ENCODE measurements around the gene ELL2. TPM values are rescaled to one million over a fixed set of nuclear protein-coding genes. Genes with fewer than 3 reads are reported as not detected.

The ELL2 gene
- total and polyA plus RNA-seq, 10 donors = 4.3 to 109 (median 66.8) TPM

- peaks cover 0 to 23% (median 0%) of the 10 kb centered on the region in 6 donors for H3K36me3 ChIP-seq
- H3K27me3 ChIP-seq (replicated peaks in 1 of 7) = no peaks in the 10 kb centered on the region
- H3K4me1 ChIP-seq = peaks cover 0 to 8% (median 0%) of the 10 kb centered on the region in 6 donors
- intact Hi-C loops (cut with DNase I; ENCODE audit: low total_unique reads) = no loop called here
- H3K4me3 ChIP-seq = no peak overlapping the region
- 91 to 95% (median 93%) methylated on average over 5 of the region's 5 CpGs for WGBS, 5 donors
- no peak overlapping the region for H3K27ac ChIP-seq
- DNase-seq = no peak
- TF ChIP-seq POLR2AphosphoS5 (IDR thresholded peaks at IDR 0.05) (no peak), POLR2A (IDR thresholded peaks at IDR 0.05) (no peak)
- TF ChIP-seq, protein P1, sequence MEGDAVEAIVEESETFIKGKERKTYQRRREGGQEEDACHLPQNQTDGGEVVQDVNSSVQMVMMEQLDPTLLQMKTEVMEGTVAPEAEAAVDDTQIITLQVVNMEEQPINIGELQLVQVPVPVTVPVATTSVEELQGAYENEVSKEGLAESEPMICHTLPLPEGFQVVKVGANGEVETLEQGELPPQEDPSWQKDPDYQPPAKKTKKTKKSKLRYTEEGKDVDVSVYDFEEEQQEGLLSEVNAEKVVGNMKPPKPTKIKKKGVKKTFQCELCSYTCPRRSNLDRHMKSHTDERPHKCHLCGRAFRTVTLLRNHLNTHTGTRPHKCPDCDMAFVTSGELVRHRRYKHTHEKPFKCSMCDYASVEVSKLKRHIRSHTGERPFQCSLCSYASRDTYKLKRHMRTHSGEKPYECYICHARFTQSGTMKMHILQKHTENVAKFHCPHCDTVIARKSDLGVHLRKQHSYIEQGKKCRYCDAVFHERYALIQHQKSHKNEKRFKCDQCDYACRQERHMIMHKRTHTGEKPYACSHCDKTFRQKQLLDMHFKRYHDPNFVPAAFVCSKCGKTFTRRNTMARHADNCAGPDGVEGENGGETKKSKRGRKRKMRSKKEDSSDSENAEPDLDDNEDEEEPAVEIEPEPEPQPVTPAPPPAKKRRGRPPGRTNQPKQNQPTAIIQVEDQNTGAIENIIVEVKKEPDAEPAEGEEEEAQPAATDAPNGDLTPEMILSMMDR (IDR thresholded peaks at IDR 0.05 in 8 of 11, conservative IDR thresholded peaks at IDR 0.05 in 3 of 11) = no peak
- H3K9me3 ChIP-seq = no peaks in the 10 kb centered on the region
Observed at GRCh38 chr5:95936812-95937397, 24.7 kb downstream of the ELL2 start.

GRCh38 chr5:95935553-95936100 lies 26.0 kb downstream of the ELL2 start:
- intact Hi-C loops (cut with DNase I; ENCODE audit: low total_unique reads) = no loop called here
- Histone ChIP-seq H3K27me3 (replicated peaks in 1 of 7) (no peaks in the 10 kb centered on the region), H3K4me1 (no peaks in the 10 kb centered on the region), H3K36me3 (peaks cover 0 to 23% (median 0%) of the 10 kb centered on the region in 6 donors), H3K27ac (no peak overlapping the region), H3K9me3 (no peaks in the 10 kb centered on the region), H3K4me3 (no peak overlapping the region)
- 93 to 98% (median 95%) methylated on average over 2 of the region's 2 CpGs for WGBS, 5 donors
- TF ChIP-seq POLR2A (IDR thresholded peaks at IDR 0.05) (no peak), POLR2AphosphoS5 (IDR thresholded peaks at IDR 0.05) (no peak)
- TF ChIP-seq, protein P1 (IDR thresholded peaks at IDR 0.05 in 8 of 11, conservative IDR thresholded peaks at IDR 0.05 in 3 of 11) = no peak
- DNase-seq = no peak

DNA sequence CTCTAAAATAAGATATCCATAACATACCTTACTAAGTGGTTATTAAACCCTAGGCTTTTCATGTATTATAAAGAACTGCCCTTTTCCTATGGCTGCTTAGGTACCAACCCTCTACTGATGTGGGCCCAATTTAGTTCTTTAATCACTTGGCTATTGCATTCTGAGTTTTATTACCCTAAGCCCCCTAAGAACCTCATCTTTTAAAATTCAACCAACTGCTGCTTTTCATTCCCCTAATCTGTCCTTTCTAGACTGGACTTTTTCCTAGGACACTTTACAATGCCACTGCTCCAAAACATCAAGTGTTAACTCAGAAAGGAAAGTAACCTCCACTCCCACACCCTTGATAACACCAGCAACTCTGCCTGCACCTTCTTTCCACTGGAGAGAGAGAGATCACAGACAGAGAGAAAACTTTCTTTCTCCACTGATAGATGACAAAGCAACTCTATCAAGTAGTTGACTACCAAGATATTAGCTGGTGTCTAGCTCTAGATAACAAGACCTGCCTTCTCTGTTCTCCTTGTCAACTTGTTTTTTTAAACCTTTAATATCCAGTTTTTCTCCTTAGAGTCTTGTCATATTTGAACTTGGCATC lies 27.3 kb downstream of the ELL2 start:
- no peak overlapping the region for H3K4me3 ChIP-seq
- H3K9me3 ChIP-seq = no peaks in the 10 kb centered on the region
- no peak overlapping the region for H3K27ac ChIP-seq
- H3K27me3 ChIP-seq (replicated peaks in 1 of 7) = no peaks in the 10 kb centered on the region
- TF ChIP-seq, protein P1 (IDR thresholded peaks at IDR 0.05 in 8 of 11, conservative IDR thresholded peaks at IDR 0.05 in 3 of 11) = no peak
- TF ChIP-seq POLR2AphosphoS5 (IDR thresholded peaks at IDR 0.05) = no peak
- no peak for TF ChIP-seq POLR2A (IDR thresholded peaks at IDR 0.05)
- H3K4me1 ChIP-seq = peaks cover 0 to 1% (median 0%) of the 10 kb centered on the region in 6 donors
- intact Hi-C loops (cut with DNase I; ENCODE audit: low total_unique reads) = no loop called here
- peaks cover 0 to 14% (median 0%) of the 10 kb centered on the region in 6 donors for H3K36me3 ChIP-seq
- no peak for DNase-seq

DNA sequence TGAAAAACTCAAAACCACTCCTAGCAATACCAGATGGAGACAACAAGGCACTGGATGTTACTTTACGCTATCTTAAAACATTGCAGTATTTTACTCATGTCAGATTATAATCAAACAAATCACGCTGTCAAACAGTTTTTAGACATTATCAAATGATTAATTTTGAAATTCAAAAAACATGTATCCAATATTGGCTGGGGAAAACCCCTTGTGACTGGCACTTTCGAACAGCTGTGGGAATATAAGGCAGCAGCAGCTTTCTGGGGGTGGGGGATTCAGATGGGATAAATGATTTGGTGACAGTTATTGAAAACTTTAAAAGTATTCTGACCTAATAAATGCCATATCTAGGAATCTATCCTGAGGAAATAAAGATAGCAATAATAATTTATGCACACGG lies 28.7 kb downstream of the ELL2 start:
- Histone ChIP-seq H3K36me3 (peaks cover 0 to 12% (median 0%) of the 10 kb centered on the region in 6 donors), H3K4me1 (peaks cover 0 to 15% (median 0%) of the 10 kb centered on the region in 6 donors), H3K4me3 (no peak overlapping the region), H3K27ac (no peak overlapping the region), H3K27me3 (replicated peaks in 1 of 7) (no peaks in the 10 kb centered on the region), H3K9me3 (no peaks in the 10 kb centered on the region)
- intact Hi-C loops (cut with DNase I; ENCODE audit: low total_unique reads) = no loop called here
- TF ChIP-seq POLR2AphosphoS5 (IDR thresholded peaks at IDR 0.05) (no peak), POLR2A (IDR thresholded peaks at IDR 0.05) (no peak)
- TF ChIP-seq, protein P1 (IDR thresholded peaks at IDR 0.05 in 8 of 11, conservative IDR thresholded peaks at IDR 0.05 in 3 of 11) = no peak
- WGBS, 5 donors = 76 to 92% (median 82%) methylated on average over 4 of the region's 4 CpGs
- no peak for DNase-seq
